ENCODE results near the gene LHX3. TPM values are rescaled to one million over a fixed set of nuclear protein-coding genes. Genes with fewer than 3 reads are reported as not detected.

Gene LHX3
- total and polyA plus RNA-seq, 2 donors from 2014 or later, result not detected

DNA sequence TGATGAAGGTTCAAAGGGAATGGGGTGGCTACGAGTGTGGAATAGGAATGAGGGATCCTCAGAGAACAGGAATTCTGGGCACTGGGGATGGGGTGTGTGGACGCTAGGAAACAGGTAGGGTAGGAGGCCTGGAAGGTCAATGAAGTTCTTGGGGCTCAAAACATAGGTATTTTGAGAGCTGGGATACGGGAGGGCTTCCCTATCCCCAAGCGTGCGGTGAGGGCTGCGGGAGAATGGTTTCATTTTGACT lies 40.0 kb upstream of the LHX3 start:
- FAIRE-seq, result no peak
- H3K27ac ChIP-seq (ENCODE audit: low read depth in 2 of 2, low read length in 2 of 2), result no peak overlapping the region

DNA sequence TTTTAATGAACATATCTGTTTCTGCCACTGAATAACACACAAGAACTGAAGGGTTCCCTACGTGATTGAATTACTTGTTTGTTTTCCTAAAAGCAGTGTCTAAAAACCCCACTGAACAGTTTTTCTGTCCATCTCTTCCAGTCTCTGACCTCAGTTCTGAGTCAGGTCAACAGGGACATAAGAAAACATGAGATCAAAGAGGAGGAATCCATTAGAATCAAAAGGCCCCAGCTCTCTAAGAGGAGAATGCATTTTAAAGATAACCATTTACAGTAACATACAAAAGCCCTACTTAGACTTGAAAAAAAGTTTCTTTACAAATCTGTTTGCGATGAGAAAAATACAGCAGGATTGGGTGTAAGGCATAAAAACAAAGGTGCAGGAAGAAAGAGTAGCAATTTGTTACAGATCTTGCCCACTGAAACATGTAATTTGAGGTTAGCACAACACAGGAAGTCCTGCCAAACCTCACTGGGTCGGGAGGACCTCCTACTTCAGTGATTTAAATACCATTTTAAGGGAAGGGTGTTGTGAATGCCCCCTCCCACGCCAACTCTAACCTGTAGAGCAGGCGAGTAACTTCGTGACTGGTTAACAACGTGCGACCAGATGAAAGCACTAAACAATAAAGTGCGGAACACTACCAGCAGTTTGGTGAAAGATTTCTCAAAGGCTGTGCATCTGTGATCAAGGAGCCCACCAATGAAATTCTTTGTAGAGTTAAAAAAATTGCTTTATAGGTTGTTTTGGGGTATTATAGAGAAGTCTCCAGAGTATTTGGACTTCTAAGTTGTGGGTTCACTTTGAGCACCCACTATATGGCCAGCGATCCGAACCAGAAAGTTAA lies 39.4 kb upstream of the LHX3 start:
- Histone ChIP-seq H3K9ac (ENCODE audit: low read length in 3 of 3) (peak overlapping the region in 2 of 3 donors; percentile 39 to 65), H3K9me3 (ENCODE audit: control insufficient read depth in 2 of 3, insufficient read depth in 1 of 3, low read length in 3 of 3) (no peaks in the 10 kb centered on the region), H3K36me3 (ENCODE audit: control insufficient read depth in 2 of 3, insufficient read depth in 3 of 3, low read length in 3 of 3) (no peaks in the 10 kb centered on the region), H3K4me3 (ENCODE audit: low read length in 3 of 3) (peak overlapping the region; percentile 71 to 83 (median 79)), H3K27ac (ENCODE audit: low read depth in 2 of 2, low read length in 2 of 2) (no peak overlapping the region), H3K27me3 (ENCODE audit: control insufficient read depth, insufficient read depth, low read length) (no peaks in the 10 kb centered on the region), H3K4me1 (ENCODE audit: control insufficient read depth in 2 of 3, insufficient read depth in 2 of 3, low read depth in 1 of 3, low read length in 3 of 3) (peaks cover 3 to 13% (median 12%) of the 10 kb centered on the region in 3 donors)
- DNase-seq, result peak in 3 of 5 donors; percentile 77 to 86 (median 84)
- no peak for FAIRE-seq
- TF ChIP-seq, protein P1, sequence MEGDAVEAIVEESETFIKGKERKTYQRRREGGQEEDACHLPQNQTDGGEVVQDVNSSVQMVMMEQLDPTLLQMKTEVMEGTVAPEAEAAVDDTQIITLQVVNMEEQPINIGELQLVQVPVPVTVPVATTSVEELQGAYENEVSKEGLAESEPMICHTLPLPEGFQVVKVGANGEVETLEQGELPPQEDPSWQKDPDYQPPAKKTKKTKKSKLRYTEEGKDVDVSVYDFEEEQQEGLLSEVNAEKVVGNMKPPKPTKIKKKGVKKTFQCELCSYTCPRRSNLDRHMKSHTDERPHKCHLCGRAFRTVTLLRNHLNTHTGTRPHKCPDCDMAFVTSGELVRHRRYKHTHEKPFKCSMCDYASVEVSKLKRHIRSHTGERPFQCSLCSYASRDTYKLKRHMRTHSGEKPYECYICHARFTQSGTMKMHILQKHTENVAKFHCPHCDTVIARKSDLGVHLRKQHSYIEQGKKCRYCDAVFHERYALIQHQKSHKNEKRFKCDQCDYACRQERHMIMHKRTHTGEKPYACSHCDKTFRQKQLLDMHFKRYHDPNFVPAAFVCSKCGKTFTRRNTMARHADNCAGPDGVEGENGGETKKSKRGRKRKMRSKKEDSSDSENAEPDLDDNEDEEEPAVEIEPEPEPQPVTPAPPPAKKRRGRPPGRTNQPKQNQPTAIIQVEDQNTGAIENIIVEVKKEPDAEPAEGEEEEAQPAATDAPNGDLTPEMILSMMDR (IDR thresholded peaks at IDR 0.05; ENCODE audit: borderline replicate concordance, extremely low read depth, insufficient read depth), result no peak
- intact Hi-C loops (cut with DNase I), result no loop called here

More for the DNA sequence above, 40.0 kb upstream of the LHX3 start:
- no peaks in the 10 kb centered on the region for H3K36me3 ChIP-seq (ENCODE audit: control insufficient read depth in 2 of 3, insufficient read depth in 3 of 3, low read length in 3 of 3)
- TF ChIP-seq, protein P1 (IDR thresholded peaks at IDR 0.05; ENCODE audit: borderline replicate concordance, extremely low read depth, insufficient read depth), result no peak
- intact Hi-C loops (cut with DNase I), result no loop called here
- peak overlapping the region; percentile 39 to 65 (median 48) for H3K9ac ChIP-seq (ENCODE audit: low read length in 3 of 3)
- DNase-seq, result no peak
- H3K27me3 ChIP-seq (ENCODE audit: control insufficient read depth, insufficient read depth, low read length), result no peaks in the 10 kb centered on the region
- peaks cover 3 to 13% (median 12%) of the 10 kb centered on the region in 3 donors for H3K4me1 ChIP-seq (ENCODE audit: control insufficient read depth in 2 of 3, insufficient read depth in 2 of 3, low read depth in 1 of 3, low read length in 3 of 3)
- no peaks in the 10 kb centered on the region for H3K9me3 ChIP-seq (ENCODE audit: control insufficient read depth in 2 of 3, insufficient read depth in 1 of 3, low read length in 3 of 3)
- peak overlapping the region; percentile 71 to 83 (median 79) for H3K4me3 ChIP-seq (ENCODE audit: low read length in 3 of 3)

DNA sequence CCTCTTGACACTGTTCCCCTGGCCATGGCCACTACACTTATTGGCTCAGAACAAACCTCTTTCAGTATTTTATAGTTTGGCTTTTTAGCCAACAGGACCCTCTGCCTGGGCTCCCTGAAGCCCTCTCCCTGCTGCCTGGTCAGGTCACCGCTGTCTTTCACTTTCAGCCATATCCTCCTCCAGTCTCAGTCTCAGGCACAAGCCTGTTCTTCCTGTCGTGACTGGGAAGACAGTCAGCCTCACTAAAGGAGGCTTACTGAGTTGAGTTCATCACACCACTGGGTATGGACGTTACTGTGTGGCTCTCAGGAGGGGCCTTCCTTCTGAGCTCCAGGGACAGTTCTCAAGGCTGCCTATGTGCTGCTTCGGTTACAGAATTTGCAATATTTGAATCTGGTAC lies 38.7 kb upstream of the LHX3 start:
- Histone ChIP-seq H3K36me3 (ENCODE audit: control insufficient read depth in 2 of 3, insufficient read depth in 3 of 3, low read length in 3 of 3) (no peaks in the 10 kb centered on the region), H3K9me3 (ENCODE audit: control insufficient read depth in 2 of 3, insufficient read depth in 1 of 3, low read length in 3 of 3) (no peaks in the 10 kb centered on the region), H3K9ac (ENCODE audit: low read length in 3 of 3) (no peak overlapping the region), H3K27me3 (ENCODE audit: control insufficient read depth, insufficient read depth, low read length) (no peaks in the 10 kb centered on the region), H3K27ac (ENCODE audit: low read depth in 2 of 2, low read length in 2 of 2) (no peak overlapping the region), H3K4me1 (ENCODE audit: control insufficient read depth in 2 of 3, insufficient read depth in 2 of 3, low read depth in 1 of 3, low read length in 3 of 3) (peaks cover 3 to 13% (median 12%) of the 10 kb centered on the region in 3 donors), H3K4me3 (ENCODE audit: low read length in 3 of 3) (no peak overlapping the region)
- no peak for FAIRE-seq
- intact Hi-C loops (cut with DNase I), result no loop called here
- DNase-seq, result no peak
- TF ChIP-seq, protein P1 (IDR thresholded peaks at IDR 0.05; ENCODE audit: borderline replicate concordance, extremely low read depth, insufficient read depth), result no peak
